HG02938 (cell line): ENCODE measurements around the gene ITSN1.
"Not testable (repeated sequence)": the region's sequence is repeated elsewhere in the genome, so short reads cannot be mapped to it uniquely, and the experiment has no call there.

Experiments used
- ATAC-seq: cut with Tn5 transposase; IDR thresholded peaks from one replicate; pipeline ENCODE4 v1.9.1; 2021; ENCODE audit warnings: mild to moderate bottlenecking, moderate library complexity; ENCODE audit not compliant: unreplicated experiment

Gene ITSN1

GRCh38 chr21:33857846-33858666, 215.8 kb downstream of the ITSN1 start:
- no peak for ATAC-seq

GRCh38 chr21:33858667-33859372, 216.5 kb downstream of the ITSN1 start:
- no peak for ATAC-seq

- ATAC-seq = no peak
Measured at GRCh38 chr21:33859373-33860102, 217.2 kb downstream of the ITSN1 start.

GRCh38 chr21:33860332-33860879, 218.1 kb downstream of the ITSN1 start:
- ATAC-seq = no peak

GRCh38 chr21:33861125-33861524, 218.8 kb downstream of the ITSN1 start:
- ATAC-seq = no peak

- not testable (repeated sequence) for ATAC-seq
Measured at GRCh38 chr21:33863191-33863590, 220.9 kb downstream of the ITSN1 start.

GRCh38 chr21:33864150-33864549, 221.8 kb downstream of the ITSN1 start:
- no peak for ATAC-seq

GRCh38 chr21:33865176-33865575, 222.9 kb downstream of the ITSN1 start:
- ATAC-seq = no peak

- ATAC-seq = no peak
Measured at GRCh38 chr21:33865996-33866575, 223.8 kb downstream of the ITSN1 start.

GRCh38 chr21:33866826-33867225, 224.5 kb downstream of the ITSN1 start:
- ATAC-seq = no peak

GRCh38 chr21:33867868-33868267, 225.6 kb downstream of the ITSN1 start:
- ATAC-seq = not testable (repeated sequence)

- ATAC-seq = no peak
Measured at GRCh38 chr21:33869873-33870272, 227.6 kb downstream of the ITSN1 start.

- no peak for ATAC-seq
Measured at GRCh38 chr21:33870768-33871167, 228.5 kb downstream of the ITSN1 start.

- no peak for ATAC-seq
Measured at GRCh38 chr21:33871171-33871570, 228.9 kb downstream of the ITSN1 start.

- ATAC-seq = no peak
Measured at GRCh38 chr21:33872881-33873515, 230.7 kb downstream of the ITSN1 start.

GRCh38 chr21:33874161-33874560, 231.9 kb downstream of the ITSN1 start:
- no peak for ATAC-seq

GRCh38 chr21:33875026-33875695, 232.9 kb downstream of the ITSN1 start:
- no peak for ATAC-seq

GRCh38 chr21:33878824-33879223, 236.5 kb downstream of the ITSN1 start:
- ATAC-seq = no peak

GRCh38 chr21:33880626-33881025, 238.3 kb downstream of the ITSN1 start:
- no peak for ATAC-seq
